ENCODE results near the gene CMTR1. TPM values are rescaled to one million over a fixed set of nuclear protein-coding genes. Genes with fewer than 3 reads are reported as not detected.

Gene CMTR1
- total RNA-seq, 1 experiment from 2014 or later, result 28.7 TPM

GRCh38 chr6:37389857-37390256 is 43.2 kb upstream of the CMTR1 start:
- H3K79me2 ChIP-seq (ENCODE audit: insufficient read depth, low read length), result no peaks in the 10 kb centered on the region
- DNase-seq (ENCODE audit: low read depth, low spot score) (no peak), ATAC-seq (no peak)
- ChIA-PET CTCF (no interaction called here), RAD21 (ENCODE audit: low non-redundant PET in 1 of 2, low total read pairs in 2 of 2, uncharacterized antibody in 2 of 2, unreplicated experiment in 2 of 2) (no interaction called here), POLR2A (no interaction called here)
- H3K36me3 ChIP-seq (ENCODE audit: control insufficient read depth in 1 of 2, insufficient read depth in 2 of 2, low read length in 2 of 2), result peaks cover 11 to 16% of the 10 kb centered on the region in 2 experiments; a peak in 3 of 4 replicates
- H4K20me1 ChIP-seq (ENCODE audit: insufficient read depth), result 0 out of 2 replicates have a peak, but pooled peaks cover 4% of the 10 kb centered on the region
- no peaks in the 10 kb centered on the region for H3K9me2 ChIP-seq (ENCODE audit: insufficient read depth)
- H3K4me3 ChIP-seq (replicated peaks in 1 of 2; ENCODE audit: low read depth in 1 of 2, low read length in 2 of 2), result no peak overlapping the region
- no peak overlapping the region for H3K9ac ChIP-seq (ENCODE audit: low read length)
- H3K4me1 ChIP-seq (ENCODE audit: control insufficient read depth in 1 of 2, insufficient read depth in 2 of 2, low read length in 2 of 2), result no peaks in the 10 kb centered on the region
- no TSS peak for BruUV-seq (replicated peaks)
- H3K27ac ChIP-seq (ENCODE audit: low read depth, low read length), result no peak overlapping the region
- no peak overlapping the region for H3K4me2 ChIP-seq (ENCODE audit: low read length)
- H3K27me3 ChIP-seq (ENCODE audit: insufficient read depth, low read length), result no peaks in the 10 kb centered on the region
- TF ChIP-seq FOSL1 (IDR thresholded peaks at IDR 0.05; ENCODE audit: low read depth), result no peak
- no peak for TF ChIP-seq CBX3 (IDR thresholded peaks at IDR 0.05; ENCODE audit: low read depth)
- no peak for TF ChIP-seq TCF7L2 (IDR thresholded peaks at IDR 0.05; ENCODE audit: borderline replicate concordance, extremely low read depth, insufficient read depth, insufficient read length)
- no peak for TF ChIP-seq ELF1 (IDR thresholded peaks at IDR 0.05; ENCODE audit: borderline replicate concordance, low read depth)
- no peak for TF ChIP-seq POLR2AphosphoS5 (IDR thresholded peaks at IDR 0.05; ENCODE audit: low read depth, low read length)
- no peak for TF ChIP-seq MAX (IDR thresholded peaks at IDR 0.05)
- TF ChIP-seq REST (IDR thresholded peaks at IDR 0.05; ENCODE audit: low read depth), result no peak
- TF ChIP-seq ZFX (IDR thresholded peaks at IDR 0.05), result no peak
- TF ChIP-seq CTCF (IDR thresholded peaks at IDR 0.05 in 2 of 3, conservative IDR thresholded peaks at IDR 0.05 in 1 of 3; ENCODE audit: borderline replicate concordance in 1 of 3, insufficient read depth in 1 of 3, low read depth in 2 of 3, low read length in 2 of 3), result no peak
- no peak for TF ChIP-seq SIN3A (IDR thresholded peaks at IDR 0.05; ENCODE audit: low read depth)
- no peak for TF ChIP-seq SP1 (IDR thresholded peaks at IDR 0.05; ENCODE audit: low read depth)
- no peaks in the 10 kb centered on the region for H3K9me3 ChIP-seq (ENCODE audit: control insufficient read depth in 1 of 2, insufficient read depth in 1 of 2, low read depth in 1 of 2, low read length in 2 of 2)
- intact Hi-C loops (cut with micrococcal nuclease), result no loop called here
- H2AFZ ChIP-seq (ENCODE audit: low read depth, low read length, poor library complexity, severe bottlenecking), result no peak overlapping the region

All from HCT116 (cell line).